ENCODE measurements around the gene BMP2K.

Gene BMP2K

GRCh38 chr4:78764498-78764961, 11.6 kb upstream of the BMP2K start:
- no peak for DNase-seq (ENCODE audit: low read depth)

- DNase-seq (ENCODE audit: low read depth) = no peak
These were observed 10.6 kb upstream of the BMP2K start for GRCh38 chr4:78765432-78766006.

DNA sequence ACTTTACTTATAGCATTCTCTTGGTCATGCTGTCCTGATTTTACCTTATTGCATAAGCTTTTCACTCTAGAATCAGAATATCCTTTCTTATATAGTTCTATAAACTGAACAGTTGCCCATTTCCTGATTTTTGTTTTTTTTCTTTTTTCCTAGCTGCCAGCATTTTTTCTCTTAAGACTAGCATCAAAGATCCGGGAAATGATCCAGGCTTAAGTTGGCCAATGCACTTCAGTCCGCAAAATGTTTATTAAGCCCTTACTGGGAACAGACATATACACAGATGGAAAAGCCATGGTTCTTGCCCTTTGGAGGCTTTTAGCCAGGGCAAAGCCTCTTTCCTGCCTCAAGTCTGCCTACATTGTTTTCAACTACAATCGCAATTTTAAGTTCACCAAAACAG, 10.1 kb upstream of the BMP2K start:
- DNase-seq (ENCODE audit: low read depth) = no peak

GRCh38 chr4:78766650-78767049, 9.5 kb upstream of the BMP2K start:
- no peak for DNase-seq (ENCODE audit: low read depth)

DNA sequence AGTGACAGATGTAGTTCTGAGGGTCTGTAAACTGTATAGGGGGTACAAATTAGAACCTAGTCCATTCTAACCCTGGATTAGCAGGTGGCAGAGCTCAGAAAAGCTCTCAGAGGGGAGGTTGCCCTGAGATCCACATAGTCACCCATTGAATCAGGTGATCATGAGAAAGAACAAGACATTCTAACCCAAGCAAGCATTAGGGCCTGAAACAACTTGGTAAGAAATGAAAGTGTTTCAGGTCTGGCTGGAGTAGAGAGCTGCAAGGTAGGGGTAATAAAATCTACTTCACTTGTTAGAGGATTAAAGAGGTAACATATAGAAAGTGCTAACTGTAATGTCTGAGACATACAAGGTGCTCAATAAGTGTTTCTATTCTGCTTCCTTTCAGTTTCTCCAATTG, 8.8 kb upstream of the BMP2K start:
- no peak for DNase-seq (ENCODE audit: low read depth)

DNA sequence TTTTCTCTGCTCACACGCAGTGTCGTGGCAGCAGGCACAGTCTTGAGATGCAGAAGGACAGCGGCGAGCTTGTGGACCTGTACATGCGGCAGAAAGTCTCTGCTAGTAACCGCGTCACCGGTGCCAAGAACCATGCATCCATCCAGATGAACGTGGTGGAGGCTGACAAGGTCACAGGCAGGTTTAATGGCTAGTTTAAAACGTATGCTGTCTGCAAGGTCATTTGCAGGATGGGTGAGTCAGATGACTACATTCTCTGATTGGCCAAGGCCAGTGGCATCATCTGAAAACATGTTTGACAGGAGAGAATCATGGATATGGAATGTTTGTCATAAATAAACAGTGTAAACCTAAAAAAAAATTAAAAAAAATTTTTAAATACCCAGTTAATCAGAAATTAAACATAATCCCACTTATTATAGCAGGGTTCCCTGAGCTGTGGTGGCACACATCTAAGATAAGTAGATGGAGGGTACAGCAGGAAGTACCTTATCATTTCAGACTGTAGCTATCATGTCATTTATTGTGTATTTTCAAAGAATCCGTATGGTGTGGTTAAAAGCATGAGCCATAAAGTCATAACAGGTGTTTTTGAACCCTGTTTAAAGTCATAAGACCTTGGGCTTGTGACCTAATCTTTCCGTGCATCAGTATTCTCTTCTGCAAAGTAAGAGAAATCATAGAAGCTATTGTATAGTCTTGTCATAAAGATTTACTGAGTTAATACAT, 7.5 kb upstream of the BMP2K start:
- no peak for DNase-seq (ENCODE audit: low read depth)

DNA sequence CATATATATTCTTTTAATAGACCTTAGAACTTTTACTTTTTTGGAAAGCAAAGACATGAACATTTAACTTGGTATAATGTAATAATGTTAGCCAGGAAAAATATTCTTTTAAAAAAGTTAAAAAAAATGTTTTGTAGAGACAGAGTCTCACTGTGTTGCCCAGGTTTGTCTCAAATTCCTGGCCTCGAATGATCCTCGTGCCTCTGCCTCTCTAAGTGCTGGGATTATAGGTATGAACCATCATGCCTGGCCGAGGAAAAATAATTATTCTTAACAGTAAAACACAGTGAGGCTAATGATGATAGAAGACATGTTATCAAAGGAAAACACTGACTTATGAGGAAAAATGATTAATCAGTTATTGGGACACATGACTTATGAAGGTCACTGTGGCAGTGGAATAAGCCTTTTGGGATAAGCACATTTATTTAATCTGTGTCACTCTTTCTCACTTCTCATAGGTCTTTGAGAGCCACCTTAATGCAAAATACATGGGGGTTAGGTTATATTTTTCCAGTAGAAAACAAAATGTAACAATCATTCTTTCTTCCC, 6.0 kb upstream of the BMP2K start:
- no peak for DNase-seq (ENCODE audit: low read depth)

GRCh38 chr4:78772526-78773091, 3.5 kb upstream of the BMP2K start:
- no peak for DNase-seq (ENCODE audit: low read depth)

DNA sequence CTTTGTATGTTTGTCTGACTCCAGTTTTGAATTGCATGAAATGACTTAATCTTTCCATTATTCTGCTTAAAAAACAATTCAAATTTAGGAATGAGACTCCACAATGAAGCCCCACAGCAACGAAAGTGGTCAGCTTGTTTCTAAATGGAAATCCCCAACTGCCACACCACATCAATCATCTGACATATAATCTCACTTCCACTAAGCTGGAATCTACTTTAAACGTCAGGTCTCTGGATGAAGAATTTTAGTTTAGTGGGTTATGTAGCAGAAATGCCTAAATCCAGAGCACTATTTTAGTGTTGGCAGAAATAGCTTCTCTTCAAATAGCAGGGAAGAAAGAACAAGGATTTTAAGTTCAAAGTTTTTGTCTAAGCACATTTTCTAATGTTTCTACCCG, 1.7 kb upstream of the BMP2K start:
- no peak for DNase-seq (ENCODE audit: low read depth)

- peak; percentile 82 for DNase-seq (ENCODE audit: low read depth)
These were observed 659 bp upstream of the BMP2K start for GRCh38 chr4:78775303-78776078.

DNA sequence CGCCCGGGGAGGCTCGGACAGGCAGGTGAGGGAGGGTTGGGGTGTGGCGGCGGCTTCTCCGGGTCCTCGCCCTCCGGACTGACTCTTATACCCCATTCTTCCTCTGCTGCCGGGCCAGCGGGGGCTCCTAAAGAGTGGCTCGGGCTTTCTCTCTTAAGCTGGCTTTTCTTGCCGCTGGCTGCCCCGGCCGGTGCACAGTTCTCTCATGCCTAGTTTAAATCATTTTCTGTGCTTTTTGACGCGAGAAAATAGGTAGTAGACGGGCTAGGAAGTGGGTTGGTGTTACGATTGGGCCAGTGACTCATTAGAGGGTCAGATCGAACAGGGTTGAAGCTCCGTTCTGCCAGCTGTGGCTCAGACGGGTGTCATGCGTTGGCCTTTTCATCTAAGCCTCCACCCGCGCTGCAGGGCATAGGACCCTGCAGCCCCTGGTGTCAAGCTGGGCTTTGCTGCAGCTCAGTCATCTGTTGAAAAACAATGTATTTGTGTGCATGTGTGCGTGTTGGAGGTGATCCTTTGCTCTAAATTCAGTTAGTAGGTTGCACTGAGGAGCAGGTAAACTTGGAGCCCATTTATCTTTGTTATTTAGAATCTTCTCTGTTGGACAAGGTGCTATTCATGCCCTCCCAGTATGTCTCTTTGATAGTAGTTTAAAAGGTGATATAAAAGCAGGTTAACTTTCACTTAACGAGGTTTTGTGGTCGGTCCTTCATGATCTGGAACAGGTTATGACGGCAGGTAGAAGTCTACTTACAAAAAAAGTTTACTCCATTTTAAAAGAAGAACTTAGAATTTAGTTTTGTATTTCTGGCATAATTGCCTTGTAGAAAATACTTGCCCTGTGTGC, 802 bp downstream of the BMP2K start:
- peak; percentile 22 for DNase-seq (ENCODE audit: low read depth)

- DNase-seq (ENCODE audit: low read depth) = no peak
These were observed 1.4 kb downstream of the BMP2K start for GRCh38 chr4:78777576-78777940.

GRCh38 chr4:78778530-78778929, 2.4 kb downstream of the BMP2K start:
- no peak for DNase-seq (ENCODE audit: low read depth)

DNA sequence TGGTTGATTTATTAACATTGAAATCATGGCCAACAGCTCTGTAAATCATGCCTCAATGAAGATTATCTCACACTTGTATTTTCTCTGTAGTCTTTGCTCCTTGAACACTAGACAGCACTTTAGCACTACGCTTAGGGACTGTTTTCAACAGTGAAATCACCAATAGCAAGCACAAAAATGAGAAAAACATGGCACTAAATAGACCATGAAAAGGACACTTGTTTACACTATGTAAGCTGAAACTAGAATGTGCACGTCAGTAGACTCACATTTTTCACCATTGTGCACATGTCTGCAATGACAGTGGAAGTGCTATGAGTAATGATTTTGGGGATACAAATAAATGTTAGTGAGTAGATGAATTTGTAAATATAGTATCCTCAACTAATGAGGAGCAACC, 3.1 kb downstream of the BMP2K start:
- no peak for DNase-seq (ENCODE audit: low read depth)

- no peak for DNase-seq (ENCODE audit: low read depth)
These were observed 3.9 kb downstream of the BMP2K start for GRCh38 chr4:78780093-78780492.

DNA sequence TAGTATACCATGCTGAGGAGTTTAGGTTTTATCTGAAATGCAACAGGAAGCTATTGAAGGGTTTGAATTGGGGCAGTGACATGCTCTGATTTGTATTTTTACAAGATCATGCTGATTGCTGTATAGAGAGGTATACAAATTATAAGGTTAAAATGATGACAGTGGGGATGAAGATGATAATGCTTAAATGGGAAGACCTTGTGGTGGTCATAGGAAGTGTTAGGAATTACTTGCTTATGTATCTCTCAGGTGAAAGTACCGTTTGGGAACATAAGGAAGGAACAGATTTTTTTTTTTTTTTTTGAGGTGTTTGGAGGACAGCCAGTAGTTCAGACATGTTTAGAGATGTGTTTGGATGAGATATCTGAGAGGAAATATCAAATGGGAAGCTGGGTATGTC, 5.0 kb downstream of the BMP2K start:
- DNase-seq (ENCODE audit: low read depth) = no peak

DNA sequence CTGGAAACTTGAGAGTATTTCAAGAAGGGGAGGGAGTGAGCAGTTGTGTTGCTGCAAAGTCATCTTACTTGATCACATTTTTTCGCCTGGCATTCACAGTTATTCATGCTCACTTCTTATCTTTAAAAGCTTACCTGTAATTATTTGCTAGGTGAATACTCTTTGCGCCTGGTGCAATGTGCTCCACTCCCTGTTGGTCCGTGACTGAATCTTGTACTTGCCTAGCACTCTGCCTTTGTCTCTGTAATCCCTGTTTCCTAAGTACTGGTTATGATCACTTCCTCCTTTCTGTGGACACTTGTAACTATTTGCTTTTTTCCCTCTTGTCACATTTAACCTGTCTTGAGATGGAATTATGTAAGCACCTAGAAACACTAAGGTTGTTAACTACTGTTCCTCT, 5.8 kb downstream of the BMP2K start:
- DNase-seq (ENCODE audit: low read depth) = no peak

DNA sequence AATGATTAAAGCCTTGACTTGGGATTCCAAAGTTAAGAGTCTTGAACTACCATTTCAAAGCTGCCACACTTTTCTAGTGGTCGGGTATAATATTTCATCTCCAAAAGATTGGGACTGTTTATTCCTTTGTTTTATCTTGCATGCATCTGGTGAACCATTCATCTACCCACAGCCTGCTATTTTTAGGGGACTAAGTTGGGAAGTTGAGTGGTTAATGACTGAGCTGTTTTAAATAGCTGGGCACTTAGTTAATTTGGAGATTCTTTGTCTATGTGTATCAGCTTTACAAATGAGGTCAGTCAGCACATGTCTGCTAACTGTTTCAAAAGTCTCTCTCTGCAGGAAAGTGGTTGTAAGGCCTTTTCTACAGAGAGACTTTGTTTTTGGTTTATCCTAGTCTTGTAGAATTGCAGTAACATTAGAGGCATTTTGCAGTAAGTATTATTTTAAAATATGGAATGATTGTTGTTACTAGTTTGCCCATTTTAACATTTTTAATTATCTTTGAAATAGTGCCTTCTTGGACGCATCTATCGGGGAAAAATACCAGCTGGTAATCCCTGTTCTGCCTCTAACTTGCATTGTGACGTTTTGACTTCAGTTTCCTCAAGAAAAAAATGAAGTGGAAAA, 8.2 kb downstream of the BMP2K start:
- DNase-seq (ENCODE audit: low read depth) = no peak

DNA sequence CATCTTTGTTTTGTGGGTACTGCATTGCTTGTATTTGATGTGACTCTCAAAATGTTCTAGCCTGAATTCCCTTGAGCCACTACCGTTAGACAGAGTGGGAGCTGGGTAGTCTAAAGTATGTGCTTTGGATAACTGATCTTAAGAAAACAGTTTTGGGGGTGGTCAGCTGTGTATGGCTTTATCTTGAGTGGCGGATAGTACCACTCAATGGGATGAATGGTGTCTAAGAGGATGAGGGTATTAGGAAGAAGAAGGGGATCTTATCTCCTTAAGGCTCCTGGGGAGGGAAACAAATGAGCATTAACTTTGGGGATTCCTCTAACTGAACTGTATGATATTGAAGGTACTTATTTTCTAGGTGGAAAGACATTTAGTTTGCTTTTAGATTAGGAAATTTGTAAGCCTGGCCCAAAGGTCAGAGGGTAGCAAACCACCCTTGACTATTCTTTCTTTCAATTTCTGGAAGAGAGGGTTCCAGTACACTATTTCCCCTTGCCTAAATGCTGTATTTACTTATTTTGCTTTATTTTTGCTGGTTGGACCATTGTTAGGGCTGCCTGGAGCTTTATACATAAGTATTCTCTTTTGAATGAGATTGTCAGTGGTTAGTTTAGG, 11.3 kb downstream of the BMP2K start:
- DNase-seq (ENCODE audit: low read depth) = no peak

DNA sequence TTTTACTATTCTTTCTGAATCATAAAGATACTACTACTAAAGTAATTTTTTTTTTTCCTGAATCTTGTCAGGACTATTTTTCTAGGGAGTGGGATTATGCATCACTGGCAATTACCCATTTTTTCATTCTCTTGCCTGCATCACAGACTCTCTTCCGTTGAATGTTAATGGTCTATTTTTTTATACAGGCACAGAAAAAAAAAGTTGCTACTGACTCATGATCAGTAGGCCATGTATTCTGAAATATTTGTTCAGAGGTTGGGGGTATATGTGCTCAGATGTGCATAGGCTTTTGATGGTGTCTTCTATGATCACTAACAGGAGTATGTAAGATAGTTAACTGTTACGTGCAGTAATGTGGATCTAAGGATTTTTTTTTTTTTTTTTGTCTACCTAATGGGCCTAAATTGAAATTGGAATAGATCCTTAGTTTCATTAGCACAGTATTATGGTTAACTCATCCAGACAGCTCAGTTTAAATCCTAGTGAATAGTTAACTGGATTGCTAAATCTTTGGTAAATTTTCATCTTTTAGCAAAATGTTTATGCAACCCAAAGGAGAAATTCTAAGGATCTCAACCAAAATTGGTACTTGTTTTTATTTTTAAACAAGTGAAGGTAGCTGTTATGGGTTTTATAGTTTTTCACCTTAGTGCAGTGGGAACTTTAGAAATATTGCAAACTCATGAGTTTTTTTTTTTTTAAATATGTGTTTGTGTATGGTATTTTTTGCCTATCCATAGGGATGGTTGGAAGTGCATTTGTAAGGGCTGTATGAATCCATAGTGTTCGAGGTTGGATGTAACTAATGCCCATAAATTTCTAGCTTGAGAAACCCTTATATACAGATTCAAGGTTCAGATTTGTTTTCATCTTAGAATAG, 12.1 kb downstream of the BMP2K start:
- DNase-seq (ENCODE audit: low read depth) = no peak

Data from activated T-helper 9 cell treated with anti-CD3 and anti-CD28 coated beads, Interleukin-2, amount 50 U/mL, for 16 hours (primary cell).